Mucosa of descending colon (tissue), 3 donors: ENCODE results near the gene ACSL3. TPM values are rescaled to one million over a fixed set of nuclear protein-coding genes. Genes with fewer than 3 reads are reported as not detected.

Experiments used
- ATAC-seq: fragments of 200-7000 bp; cut with Tn5 transposase; one replicate; pipeline ENCODE4 v1.9.1; 2020; ENCODE audit warnings: mild to moderate bottlenecking, moderate library complexity
- DNase-seq, 3 donors: peaks; one replicate each; pipeline ENCODE4 v3.0.0-alpha.2; 2020
- H3K36me3 ChIP-seq: fragments of 200-600 bp; one replicate; pipeline ENCODE4 v1.8.0; 2021; ENCODE audit warnings: low read depth, mild to moderate bottlenecking
- H3K4me1 ChIP-seq: fragments of 200-600 bp; one replicate; pipeline ENCODE4 v1.8.0; 2021; ENCODE audit warnings: low read depth, mild to moderate bottlenecking
- H3K4me3 ChIP-seq: fragments of 200-600 bp; one replicate; pipeline ENCODE4 v1.8.0; 2021; ENCODE audit warnings: mild to moderate bottlenecking
- H3K9me3 ChIP-seq: fragments of 200-600 bp; one replicate; pipeline ENCODE4 v1.8.0; 2021; ENCODE audit warnings: mild to moderate bottlenecking
- CTCF ChIP-seq: fragments of 200-600 bp; IDR thresholded peaks from one replicate; pipeline ENCODE4 v1.8.0; 2022; ENCODE audit warnings: antibody characterized with exemption, mild to moderate bottlenecking
- intact Hi-C, 2 donors: fragments of 100-400 bp; cut with DNase I in 1 of 2; cut with micrococcal nuclease in 1 of 2; formaldehyde crosslinking; loops; one replicate each; pipeline versions ENCODE4 v1.11.0 to v1.11.1; 2022; cut with DNase I, micrococcal nuclease
- total RNA-seq, 3 donors: library from RNA; stranded (reverse); fragmentation: NEBNext Ultra II Directional in 2 of 3; extraction: Animal tissue kit (Norgen Biotek cat#: 25700) in 2 of 3; gene quantifications; one replicate each; pipeline versions ENCODE4 v1.2.1 to v1.2.4, GENCODE V29; 2021 to 2023
- donor health status: DM: no; HTN: no; CAD: no; lungs with moderate emphysema.
- donor health status: DM: no; HTN: no; CAD: no.
- donor health status: DM: no; HTN: yes; CAD: no.

The ACSL3 gene
- total RNA-seq, 3 donors from 2014 or later: 77.2 to 108 (median 93.0) TPM

DNA sequence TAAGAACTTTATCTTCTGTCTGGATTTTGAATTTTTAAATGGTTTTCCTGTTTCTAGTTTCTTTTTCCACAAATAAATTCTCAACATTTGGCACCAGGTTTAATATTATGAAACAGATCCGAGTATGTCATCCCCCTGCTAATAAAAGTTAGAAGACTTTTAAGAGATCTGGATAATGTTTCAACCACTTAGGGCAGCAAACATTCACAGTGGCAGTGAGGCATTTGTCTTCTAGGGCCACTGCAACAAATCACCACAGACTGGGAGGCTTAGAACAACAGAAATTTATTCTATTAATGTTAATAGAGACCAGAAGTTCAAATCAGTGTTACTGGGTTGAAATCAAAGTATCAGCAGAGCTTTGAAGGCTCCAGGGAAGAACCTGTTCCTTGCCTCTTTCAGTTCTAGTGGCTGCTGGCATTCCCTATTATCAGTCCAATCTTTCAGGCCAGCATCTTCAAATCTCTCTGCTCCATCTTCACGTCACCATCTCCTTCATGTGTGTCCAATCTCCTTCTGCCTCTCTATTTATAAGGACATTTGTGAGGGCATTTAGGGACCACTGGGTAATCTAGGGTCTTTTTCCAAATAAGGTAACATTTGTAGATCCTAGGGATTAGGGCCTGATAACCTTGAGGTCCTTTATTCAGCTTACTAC is 23.4 kb downstream of the ACSL3 start:
- ATAC-seq (no peak), DNase-seq (no peak)
- intact Hi-C loops: no loop called here
- Histone ChIP-seq H3K4me1 (no peaks in the 10 kb centered on the region), H3K4me3 (no peak overlapping the region), H3K9me3 (no peaks in the 10 kb centered on the region), H3K36me3 (no peaks in the 10 kb centered on the region)
- TF ChIP-seq CTCF: no peak

DNA sequence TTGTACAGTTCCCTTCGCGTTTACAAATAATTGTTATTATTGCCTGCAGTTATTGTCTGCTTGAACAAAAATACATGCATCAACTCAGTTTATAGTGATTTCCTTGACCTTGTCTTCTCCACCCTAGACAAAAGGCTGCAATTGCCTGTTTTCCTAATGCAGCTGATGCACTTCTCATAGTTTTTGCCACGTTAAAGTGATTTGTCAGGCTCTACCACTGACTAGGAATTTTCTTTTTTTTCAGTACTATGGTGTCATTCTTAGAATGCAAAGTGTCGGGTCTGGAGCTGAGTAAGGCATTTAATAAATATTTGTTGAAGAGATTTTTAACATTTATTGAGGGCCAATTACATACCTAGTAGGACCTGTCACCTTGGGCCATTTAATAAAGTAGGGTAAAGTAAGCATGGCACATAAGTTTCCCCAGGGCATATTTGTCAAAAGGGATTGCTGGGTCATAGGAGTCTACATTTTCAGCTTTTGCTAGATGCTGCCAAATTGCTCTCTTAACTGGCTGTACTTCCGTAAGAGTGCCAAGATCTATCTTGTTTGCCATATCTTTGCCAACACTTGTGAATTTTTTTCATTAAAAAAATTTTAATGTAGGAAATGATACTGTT is 24.1 kb downstream of the ACSL3 start:
- Histone ChIP-seq H3K9me3 (no peaks in the 10 kb centered on the region), H3K4me3 (no peak overlapping the region), H3K4me1 (no peaks in the 10 kb centered on the region), H3K36me3 (no peaks in the 10 kb centered on the region)
- intact Hi-C loops: no loop called here
- TF ChIP-seq CTCF: no peak
- no peak for ATAC-seq
- no peak for DNase-seq

GRCh38 chr2:222887124-222887523 is 26.3 kb downstream of the ACSL3 start:
- intact Hi-C loops: no loop called here
- Histone ChIP-seq H3K4me1 (no peaks in the 10 kb centered on the region), H3K4me3 (no peak overlapping the region), H3K36me3 (no peaks in the 10 kb centered on the region), H3K9me3 (no peaks in the 10 kb centered on the region)
- ATAC-seq: no peak
- DNase-seq: no peak
- TF ChIP-seq CTCF: no peak

DNA sequence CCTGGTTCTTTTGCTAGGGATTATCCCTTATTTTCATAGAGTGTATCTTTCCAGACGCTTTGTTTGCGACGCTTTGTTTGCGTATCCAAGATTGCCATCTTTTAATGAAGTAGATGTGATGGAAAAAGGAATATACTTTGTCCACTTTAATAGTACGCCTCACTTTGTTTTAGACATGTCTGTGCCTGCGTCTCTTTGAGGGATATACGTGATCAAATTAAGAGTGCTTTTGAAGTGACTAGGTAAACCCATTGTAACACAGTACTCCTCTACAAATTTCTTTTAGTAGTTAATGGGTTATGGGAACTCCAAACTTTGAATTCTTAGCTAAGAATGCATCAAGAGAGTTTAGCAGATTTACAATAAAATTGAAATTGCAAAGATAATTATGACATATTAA is 27.9 kb downstream of the ACSL3 start:
- Histone ChIP-seq H3K9me3 (no peaks in the 10 kb centered on the region), H3K36me3 (no peaks in the 10 kb centered on the region), H3K4me3 (no peak overlapping the region), H3K4me1 (no peaks in the 10 kb centered on the region)
- no peak for TF ChIP-seq CTCF
- intact Hi-C loops: no loop called here
- DNase-seq: no peak
- no peak for ATAC-seq

- no peaks in the 10 kb centered on the region for H3K36me3 ChIP-seq
- H3K4me3 ChIP-seq: no peak overlapping the region
- TF ChIP-seq CTCF: no peak
- DNase-seq (no peak), ATAC-seq (no peak)
- H3K4me1 ChIP-seq: no peaks in the 10 kb centered on the region
- H3K9me3 ChIP-seq: no peaks in the 10 kb centered on the region
- intact Hi-C loops: no loop called here
Measured at GRCh38 chr2:222891890-222892289, 31.1 kb downstream of the ACSL3 start.
